ENCODE results near the gene MBOAT2. TPM values are rescaled to one million over a fixed set of nuclear protein-coding genes. Genes with fewer than 3 reads are reported as not detected.
"Not testable (repeated sequence)": the region's sequence is repeated elsewhere in the genome, so short reads cannot be mapped to it uniquely, and the experiment has no call there.

MBOAT2 gene
- total and polyA plus RNA-seq, 7 donors = 8.4 to 43.5 (median 15.3) TPM

DNA sequence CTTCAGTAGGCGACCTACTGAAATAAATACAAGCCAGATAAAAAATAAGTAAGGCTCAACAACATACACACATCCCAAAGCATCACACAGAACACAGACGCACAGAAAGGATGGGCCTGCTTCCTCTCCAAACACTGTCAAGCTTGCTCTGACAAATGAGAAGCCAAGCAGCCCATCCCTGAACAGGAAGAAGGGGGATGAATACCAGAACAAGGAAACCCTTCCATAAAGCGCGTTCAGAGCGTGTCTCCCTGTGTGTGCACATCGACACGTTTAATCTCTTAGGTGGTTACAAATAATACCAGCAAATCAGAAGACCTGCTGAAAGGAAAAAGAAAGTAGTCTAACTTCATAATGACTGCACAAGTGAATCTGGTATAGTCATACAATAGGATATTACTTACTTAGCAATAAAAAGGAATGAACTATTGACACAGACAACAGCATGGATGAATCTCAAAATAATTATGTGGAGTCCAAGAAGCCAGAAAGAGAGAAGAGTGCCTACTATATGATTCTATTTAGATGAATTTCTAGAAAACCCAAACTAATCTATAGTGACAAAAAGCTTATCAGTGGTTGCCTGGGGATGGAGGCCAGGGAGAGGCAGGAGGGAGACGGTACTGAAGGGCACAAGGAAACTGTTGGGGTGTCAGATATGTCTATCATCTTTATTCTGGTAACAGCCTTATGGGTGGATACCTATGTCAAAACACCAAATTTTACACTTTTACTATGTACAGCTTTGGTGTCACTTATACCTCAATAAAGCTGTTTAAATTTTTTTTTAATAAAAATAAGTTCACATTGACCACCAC is 26.8 kb downstream of the MBOAT2 start:
- DNase-seq = no peak
- Histone ChIP-seq H3K9me3 (no peaks in the 10 kb centered on the region), H3K4me1 (peaks cover 0 to 12% (median 6%) of the 10 kb centered on the region in 4 donors), H3K27ac (peak overlapping the region in 1 of 4 donors; percentile 43), H3K27me3 (no peaks in the 10 kb centered on the region), H3K4me3 (no peak overlapping the region), H3K36me3 (no peaks in the 10 kb centered on the region)
- WGBS, 2 donors = 30 to 47% methylated on average over 8 of the region's 8 CpGs
- intact Hi-C loops (cut with DNase I) = no loop called here
- TF ChIP-seq EP300 (IDR thresholded peaks at IDR 0.05) (no peak), POLR2AphosphoS5 (IDR thresholded peaks at IDR 0.05) (peak in 1 of 4 donors; percentile 20)

DNA sequence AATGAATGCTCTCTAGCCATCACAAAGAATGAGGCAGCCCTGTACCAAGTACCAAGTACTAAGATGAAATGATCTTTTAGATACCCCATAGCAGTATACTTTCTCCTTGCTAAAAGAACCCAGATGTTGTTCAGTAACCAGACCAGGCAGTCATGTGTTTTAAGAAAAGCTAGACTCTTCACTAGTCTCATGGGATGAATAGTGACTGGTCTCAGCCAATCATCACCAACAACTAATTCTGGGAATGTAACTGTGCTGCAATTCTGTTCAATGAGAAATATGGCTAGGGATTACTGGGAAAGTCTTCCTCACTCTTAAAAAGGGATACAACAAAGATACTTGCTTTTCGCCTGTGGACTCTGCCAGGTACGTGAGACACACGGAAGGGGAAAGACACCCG is 29.5 kb downstream of the MBOAT2 start:
- DNase-seq = no peak
- no peak for TF ChIP-seq EP300 (IDR thresholded peaks at IDR 0.05)
- TF ChIP-seq POLR2AphosphoS5 (IDR thresholded peaks at IDR 0.05) = no peak
- TF ChIP-seq, protein P1, sequence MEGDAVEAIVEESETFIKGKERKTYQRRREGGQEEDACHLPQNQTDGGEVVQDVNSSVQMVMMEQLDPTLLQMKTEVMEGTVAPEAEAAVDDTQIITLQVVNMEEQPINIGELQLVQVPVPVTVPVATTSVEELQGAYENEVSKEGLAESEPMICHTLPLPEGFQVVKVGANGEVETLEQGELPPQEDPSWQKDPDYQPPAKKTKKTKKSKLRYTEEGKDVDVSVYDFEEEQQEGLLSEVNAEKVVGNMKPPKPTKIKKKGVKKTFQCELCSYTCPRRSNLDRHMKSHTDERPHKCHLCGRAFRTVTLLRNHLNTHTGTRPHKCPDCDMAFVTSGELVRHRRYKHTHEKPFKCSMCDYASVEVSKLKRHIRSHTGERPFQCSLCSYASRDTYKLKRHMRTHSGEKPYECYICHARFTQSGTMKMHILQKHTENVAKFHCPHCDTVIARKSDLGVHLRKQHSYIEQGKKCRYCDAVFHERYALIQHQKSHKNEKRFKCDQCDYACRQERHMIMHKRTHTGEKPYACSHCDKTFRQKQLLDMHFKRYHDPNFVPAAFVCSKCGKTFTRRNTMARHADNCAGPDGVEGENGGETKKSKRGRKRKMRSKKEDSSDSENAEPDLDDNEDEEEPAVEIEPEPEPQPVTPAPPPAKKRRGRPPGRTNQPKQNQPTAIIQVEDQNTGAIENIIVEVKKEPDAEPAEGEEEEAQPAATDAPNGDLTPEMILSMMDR (IDR thresholded peaks at IDR 0.05) = no peak
- no peak for TF ChIP-seq POLR2A (IDR thresholded peaks at IDR 0.05)
- Histone ChIP-seq H3K27ac (no peak overlapping the region), H3K4me1 (peaks cover 0 to 12% (median 6%) of the 10 kb centered on the region in 4 donors), H3K27me3 (no peaks in the 10 kb centered on the region), H3K9me3 (no peaks in the 10 kb centered on the region), H3K4me3 (no peak overlapping the region), H3K36me3 (no peaks in the 10 kb centered on the region)
- WGBS, 2 donors = 97% methylated on average over 4 of the region's 4 CpGs
- intact Hi-C loops (cut with DNase I) = no loop called here

DNA sequence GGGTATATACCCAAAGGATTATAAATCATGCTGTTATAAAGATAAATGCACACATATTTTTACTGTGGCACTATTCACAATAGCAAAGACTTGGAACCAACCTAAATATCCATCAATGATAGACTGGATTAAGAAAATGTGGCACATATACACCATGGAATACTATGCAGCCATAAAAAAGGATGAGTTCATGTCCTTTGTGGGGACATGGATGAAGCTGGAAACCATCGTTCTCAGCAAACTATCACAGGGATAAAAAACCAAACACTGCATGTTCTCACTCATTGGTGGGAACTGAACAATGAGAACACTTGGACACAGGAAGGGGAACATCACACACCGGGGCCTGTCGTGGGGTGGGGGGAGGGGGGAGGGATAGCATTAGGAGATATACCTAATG is 30.5 kb downstream of the MBOAT2 start:
- H3K9me3 ChIP-seq; H3K27ac ChIP-seq; intact Hi-C loops (cut with DNase I); DNase-seq; H3K4me3 ChIP-seq; H3K36me3 ChIP-seq; H3K27me3 ChIP-seq: not testable (repeated sequence)
- 90 to 97% methylated on average over 3 of the region's 3 CpGs for WGBS, 2 donors
- peaks cover 0 to 12% (median 6%) of the 10 kb centered on the region in 4 donors for H3K4me1 ChIP-seq

DNA sequence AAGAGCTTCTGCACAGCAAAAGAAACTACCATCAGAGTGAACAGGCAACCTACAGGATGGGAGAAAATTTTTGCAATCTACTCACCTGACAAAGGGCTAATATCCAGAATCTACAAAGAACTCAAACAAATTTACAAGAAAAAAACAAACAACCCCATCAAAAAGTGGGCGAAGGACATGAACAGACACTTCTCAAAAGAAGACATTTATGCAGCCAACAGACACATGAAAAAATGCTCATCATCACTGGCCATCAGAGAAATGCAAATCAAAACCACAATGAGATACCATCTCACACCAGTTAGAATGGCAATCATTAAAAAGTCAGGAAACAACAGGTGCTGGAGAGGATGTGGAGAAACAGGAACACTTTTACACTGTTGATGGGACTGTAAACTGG is 30.9 kb downstream of the MBOAT2 start:
- H3K9me3 ChIP-seq; H3K27ac ChIP-seq; H3K4me3 ChIP-seq; intact Hi-C loops (cut with DNase I); H3K27me3 ChIP-seq; DNase-seq; H3K36me3 ChIP-seq: not testable (repeated sequence)
- H3K4me1 ChIP-seq = peaks cover 0 to 12% (median 6%) of the 10 kb centered on the region in 4 donors
- no CpG with 5 or more reads among the region's 1 CpG for WGBS, 2 donors

DNA sequence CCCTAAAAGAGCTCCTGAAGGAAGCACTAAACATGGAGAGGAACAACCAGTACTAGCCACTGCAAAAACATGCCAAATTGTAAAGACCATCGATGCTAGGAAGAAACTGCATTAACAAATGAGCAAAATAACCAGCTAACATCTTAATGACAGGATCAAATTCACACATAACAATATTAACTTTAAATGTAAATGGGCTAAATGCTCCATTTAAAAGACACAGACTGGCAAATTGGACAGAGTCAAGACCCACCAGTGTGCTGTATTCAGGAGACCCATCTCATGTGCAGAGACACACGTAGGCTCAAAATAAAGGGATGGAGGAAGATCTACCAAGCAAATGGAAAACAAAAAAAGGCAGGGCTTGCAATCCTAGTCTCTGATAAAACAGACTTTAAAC is 34.1 kb downstream of the MBOAT2 start:
- intact Hi-C loops (cut with DNase I); H3K4me1 ChIP-seq: not testable (repeated sequence)
- WGBS, 2 donors = 93 to 94% methylated on average over 2 of the region's 2 CpGs

DNA sequence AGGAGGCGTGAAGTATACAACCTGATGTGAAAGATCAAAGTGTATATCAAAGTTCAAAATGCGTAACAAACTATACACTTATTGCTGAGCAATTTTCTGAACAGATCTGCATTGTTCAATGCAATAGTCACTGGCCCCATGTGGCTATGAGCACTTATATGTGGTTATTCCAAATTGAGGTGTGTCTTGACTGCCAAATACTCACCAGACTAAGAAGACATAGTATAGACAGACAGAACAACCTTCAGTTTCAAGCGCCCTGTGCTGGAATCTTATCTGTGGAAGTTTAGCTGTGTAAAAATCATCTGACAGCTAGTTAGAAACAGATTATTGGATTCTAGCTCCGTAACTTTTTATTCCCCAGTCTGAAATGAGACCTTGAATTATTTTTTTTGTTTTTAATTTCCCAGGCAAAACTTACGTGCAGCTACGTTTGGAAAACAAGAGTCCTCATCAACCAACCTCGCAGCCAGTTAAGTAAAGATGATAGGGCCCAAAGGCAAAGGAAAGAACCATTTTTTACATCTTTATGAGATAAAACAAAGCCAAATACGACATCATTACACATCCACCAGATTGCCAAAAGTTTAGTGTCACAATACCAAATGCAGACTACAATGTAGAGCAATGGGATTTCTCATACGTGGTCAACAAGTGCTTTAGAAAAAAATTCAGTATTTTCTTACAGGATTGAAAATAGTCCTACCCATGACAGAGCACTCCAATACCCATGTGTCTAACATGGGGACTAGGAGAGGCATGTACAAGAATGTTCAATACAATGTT is 37.2 kb downstream of the MBOAT2 start:
- H3K9me3 ChIP-seq = no peaks in the 10 kb centered on the region
- intact Hi-C loops (cut with DNase I) = no loop called here
- H3K36me3 ChIP-seq = no peaks in the 10 kb centered on the region
- WGBS, 2 donors = 47 to 82% methylated on average over 9 of the region's 9 CpGs
- DNase-seq = no peak
- no peak overlapping the region for H3K4me3 ChIP-seq
- TF ChIP-seq POLR2AphosphoS5 (IDR thresholded peaks at IDR 0.05) (no peak), POLR2A (IDR thresholded peaks at IDR 0.05) (no peak), EP300 (IDR thresholded peaks at IDR 0.05) (no peak)
- TF ChIP-seq, protein P1 (IDR thresholded peaks at IDR 0.05) = no peak
- H3K4me1 ChIP-seq = no peaks in the 10 kb centered on the region
- no peak overlapping the region for H3K27ac ChIP-seq
- H3K27me3 ChIP-seq = no peaks in the 10 kb centered on the region

More for the DNA sequence above, 34.1 kb downstream of the MBOAT2 start:
- not testable (repeated sequence) for H3K36me3 ChIP-seq, H3K27me3 ChIP-seq, H3K27ac ChIP-seq, H3K4me3 ChIP-seq, H3K9me3 ChIP-seq, DNase-seq
